Measurements from ENCODE around the gene CADM1. TPM values are rescaled to one million over a fixed set of nuclear protein-coding genes. Genes with fewer than 3 reads are reported as not detected.

CADM1 gene
- total RNA-seq, 1 experiment from 2014 or later = 0.79 TPM

DNA sequence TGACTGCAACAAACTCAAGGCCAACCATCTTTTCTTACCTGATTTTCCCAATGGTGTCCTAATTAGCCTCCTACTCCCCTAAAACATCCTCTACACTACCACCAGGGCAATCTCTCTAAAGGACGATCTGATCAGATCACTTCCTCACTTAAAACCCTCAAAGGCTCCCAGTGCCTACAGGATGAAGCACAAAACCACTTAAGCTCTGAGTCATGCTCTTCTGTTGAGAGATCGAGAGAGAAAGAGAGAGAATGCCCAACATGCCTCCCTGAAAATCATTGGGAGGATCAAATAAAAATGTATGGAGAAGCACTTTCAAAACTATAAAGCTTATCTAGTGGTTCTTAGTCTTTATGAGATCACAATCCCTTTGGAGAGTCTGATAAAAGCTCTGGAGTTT lies 171.1 kb downstream of the CADM1 start:
- intact Hi-C loops (cut with micrococcal nuclease) = no loop called here
- H3K36me3 ChIP-seq (ENCODE audit: control insufficient read depth in 1 of 2, insufficient read depth in 2 of 2, low read length in 2 of 2) = no peaks in the 10 kb centered on the region
- H3K4me1 ChIP-seq (ENCODE audit: control insufficient read depth in 1 of 2, insufficient read depth in 2 of 2, low read length in 2 of 2) = no peaks in the 10 kb centered on the region
- no peak for ATAC-seq
- H3K79me2 ChIP-seq (ENCODE audit: insufficient read depth, low read length) = no peaks in the 10 kb centered on the region
- H3K27me3 ChIP-seq (ENCODE audit: insufficient read depth, low read length) = no peaks in the 10 kb centered on the region
- TF ChIP-seq, protein P1, sequence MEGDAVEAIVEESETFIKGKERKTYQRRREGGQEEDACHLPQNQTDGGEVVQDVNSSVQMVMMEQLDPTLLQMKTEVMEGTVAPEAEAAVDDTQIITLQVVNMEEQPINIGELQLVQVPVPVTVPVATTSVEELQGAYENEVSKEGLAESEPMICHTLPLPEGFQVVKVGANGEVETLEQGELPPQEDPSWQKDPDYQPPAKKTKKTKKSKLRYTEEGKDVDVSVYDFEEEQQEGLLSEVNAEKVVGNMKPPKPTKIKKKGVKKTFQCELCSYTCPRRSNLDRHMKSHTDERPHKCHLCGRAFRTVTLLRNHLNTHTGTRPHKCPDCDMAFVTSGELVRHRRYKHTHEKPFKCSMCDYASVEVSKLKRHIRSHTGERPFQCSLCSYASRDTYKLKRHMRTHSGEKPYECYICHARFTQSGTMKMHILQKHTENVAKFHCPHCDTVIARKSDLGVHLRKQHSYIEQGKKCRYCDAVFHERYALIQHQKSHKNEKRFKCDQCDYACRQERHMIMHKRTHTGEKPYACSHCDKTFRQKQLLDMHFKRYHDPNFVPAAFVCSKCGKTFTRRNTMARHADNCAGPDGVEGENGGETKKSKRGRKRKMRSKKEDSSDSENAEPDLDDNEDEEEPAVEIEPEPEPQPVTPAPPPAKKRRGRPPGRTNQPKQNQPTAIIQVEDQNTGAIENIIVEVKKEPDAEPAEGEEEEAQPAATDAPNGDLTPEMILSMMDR (IDR thresholded peaks at IDR 0.05 in 2 of 3, conservative IDR thresholded peaks at IDR 0.05 in 1 of 3; ENCODE audit: borderline replicate concordance in 1 of 3, insufficient read depth in 1 of 3, low read depth in 2 of 3, low read length in 2 of 3) = no peak
- no peak for TF ChIP-seq SRF (IDR thresholded peaks at IDR 0.05; ENCODE audit: low read depth)
- no peak for TF ChIP-seq SIN3A (IDR thresholded peaks at IDR 0.05; ENCODE audit: low read depth)
- TF ChIP-seq, protein P2, sequence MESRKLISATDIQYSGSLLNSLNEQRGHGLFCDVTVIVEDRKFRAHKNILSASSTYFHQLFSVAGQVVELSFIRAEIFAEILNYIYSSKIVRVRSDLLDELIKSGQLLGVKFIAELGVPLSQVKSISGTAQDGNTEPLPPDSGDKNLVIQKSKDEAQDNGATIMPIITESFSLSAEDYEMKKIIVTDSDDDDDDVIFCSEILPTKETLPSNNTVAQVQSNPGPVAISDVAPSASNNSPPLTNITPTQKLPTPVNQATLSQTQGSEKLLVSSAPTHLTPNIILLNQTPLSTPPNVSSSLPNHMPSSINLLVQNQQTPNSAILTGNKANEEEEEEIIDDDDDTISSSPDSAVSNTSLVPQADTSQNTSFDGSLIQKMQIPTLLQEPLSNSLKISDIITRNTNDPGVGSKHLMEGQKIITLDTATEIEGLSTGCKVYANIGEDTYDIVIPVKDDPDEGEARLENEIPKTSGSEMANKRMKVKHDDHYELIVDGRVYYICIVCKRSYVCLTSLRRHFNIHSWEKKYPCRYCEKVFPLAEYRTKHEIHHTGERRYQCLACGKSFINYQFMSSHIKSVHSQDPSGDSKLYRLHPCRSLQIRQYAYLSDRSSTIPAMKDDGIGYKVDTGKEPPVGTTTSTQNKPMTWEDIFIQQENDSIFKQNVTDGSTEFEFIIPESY (IDR thresholded peaks at IDR 0.05; ENCODE audit: extremely low read depth, insufficient replicate concordance, low read length) = no peak
- TF ChIP-seq, protein P3, sequence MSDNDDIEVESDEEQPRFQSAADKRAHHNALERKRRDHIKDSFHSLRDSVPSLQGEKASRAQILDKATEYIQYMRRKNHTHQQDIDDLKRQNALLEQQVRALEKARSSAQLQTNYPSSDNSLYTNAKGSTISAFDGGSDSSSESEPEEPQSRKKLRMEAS (IDR thresholded peaks at IDR 0.05) = no peak
- TF ChIP-seq, protein P4, sequence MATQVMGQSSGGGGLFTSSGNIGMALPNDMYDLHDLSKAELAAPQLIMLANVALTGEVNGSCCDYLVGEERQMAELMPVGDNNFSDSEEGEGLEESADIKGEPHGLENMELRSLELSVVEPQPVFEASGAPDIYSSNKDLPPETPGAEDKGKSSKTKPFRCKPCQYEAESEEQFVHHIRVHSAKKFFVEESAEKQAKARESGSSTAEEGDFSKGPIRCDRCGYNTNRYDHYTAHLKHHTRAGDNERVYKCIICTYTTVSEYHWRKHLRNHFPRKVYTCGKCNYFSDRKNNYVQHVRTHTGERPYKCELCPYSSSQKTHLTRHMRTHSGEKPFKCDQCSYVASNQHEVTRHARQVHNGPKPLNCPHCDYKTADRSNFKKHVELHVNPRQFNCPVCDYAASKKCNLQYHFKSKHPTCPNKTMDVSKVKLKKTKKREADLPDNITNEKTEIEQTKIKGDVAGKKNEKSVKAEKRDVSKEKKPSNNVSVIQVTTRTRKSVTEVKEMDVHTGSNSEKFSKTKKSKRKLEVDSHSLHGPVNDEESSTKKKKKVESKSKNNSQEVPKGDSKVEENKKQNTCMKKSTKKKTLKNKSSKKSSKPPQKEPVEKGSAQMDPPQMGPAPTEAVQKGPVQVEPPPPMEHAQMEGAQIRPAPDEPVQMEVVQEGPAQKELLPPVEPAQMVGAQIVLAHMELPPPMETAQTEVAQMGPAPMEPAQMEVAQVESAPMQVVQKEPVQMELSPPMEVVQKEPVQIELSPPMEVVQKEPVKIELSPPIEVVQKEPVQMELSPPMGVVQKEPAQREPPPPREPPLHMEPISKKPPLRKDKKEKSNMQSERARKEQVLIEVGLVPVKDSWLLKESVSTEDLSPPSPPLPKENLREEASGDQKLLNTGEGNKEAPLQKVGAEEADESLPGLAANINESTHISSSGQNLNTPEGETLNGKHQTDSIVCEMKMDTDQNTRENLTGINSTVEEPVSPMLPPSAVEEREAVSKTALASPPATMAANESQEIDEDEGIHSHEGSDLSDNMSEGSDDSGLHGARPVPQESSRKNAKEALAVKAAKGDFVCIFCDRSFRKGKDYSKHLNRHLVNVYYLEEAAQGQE (IDR thresholded peaks at IDR 0.05; ENCODE audit: low read depth) = no peak
- TF ChIP-seq TCF7L2 (IDR thresholded peaks at IDR 0.05; ENCODE audit: borderline replicate concordance, extremely low read depth, insufficient read depth, insufficient read length) = no peak
- no peak for TF ChIP-seq SP1 (IDR thresholded peaks at IDR 0.05; ENCODE audit: low read depth)
- TF ChIP-seq CEBPB (IDR thresholded peaks at IDR 0.05; ENCODE audit: low read depth) = no peak
- no peak for TF ChIP-seq ZNF274 (IDR thresholded peaks at IDR 0.05; ENCODE audit: low read depth, low read length)
- no peak for TF ChIP-seq EGR1 (IDR thresholded peaks at IDR 0.05; ENCODE audit: low read depth)
- TF ChIP-seq ZFX (IDR thresholded peaks at IDR 0.05) = no peak
- no peak for TF ChIP-seq EZH2 (IDR thresholded peaks at IDR 0.05)
- TF ChIP-seq RAD21 (IDR thresholded peaks at IDR 0.05; ENCODE audit: low read depth) = no peak
- no peak for TF ChIP-seq CBX3 (IDR thresholded peaks at IDR 0.05; ENCODE audit: low read depth)
- ChIA-PET POLR2A (no interaction called here), CTCF (interaction anchor here (0.6 kb wide), 1 partner anchor 155 kb away, joined by 3 read pairs; no protein-coding TSS in a partner anchor), RAD21 (ENCODE audit: low non-redundant PET in 1 of 2, low total read pairs in 2 of 2, uncharacterized antibody in 2 of 2, unreplicated experiment in 2 of 2) (no interaction called here)
- no peak overlapping the region for H2AFZ ChIP-seq (ENCODE audit: low read depth, low read length, poor library complexity, severe bottlenecking)
- no peak overlapping the region for H3K9ac ChIP-seq (ENCODE audit: low read length)
- no peaks in the 10 kb centered on the region for H3K9me2 ChIP-seq (ENCODE audit: insufficient read depth)
- no peaks in the 10 kb centered on the region for H4K20me1 ChIP-seq (ENCODE audit: insufficient read depth)
- no peaks in the 10 kb centered on the region for H3K9me3 ChIP-seq (ENCODE audit: control insufficient read depth in 1 of 2, insufficient read depth in 1 of 2, low read depth in 1 of 2, low read length in 2 of 2)
- DNase-seq (ENCODE audit: low read depth, low spot score) = no peak
- H3K27ac ChIP-seq (ENCODE audit: low read depth, low read length) = no peak overlapping the region
- H3K4me2 ChIP-seq (ENCODE audit: low read length) = no peak overlapping the region
- BruUV-seq (replicated peaks) = no TSS peak
- no peak overlapping the region for H3K4me3 ChIP-seq (replicated peaks in 1 of 2; ENCODE audit: low read depth in 1 of 2, low read length in 2 of 2)

Data from HCT116 (cell line).